Right lobe of liver (tissue), 6 donors: ENCODE data around the gene LCP2. TPM values are rescaled to one million over a fixed set of nuclear protein-coding genes. Genes with fewer than 3 reads are reported as not detected.

Experiments used
- ATAC-seq, 4 donors: fragments of 200-7000 bp; cut with Tn5 transposase; one replicate each; pipeline ENCODE4 v1.9.1; 2020; ENCODE audit warnings: mild to moderate bottlenecking in 4 of 4, moderate library complexity in 4 of 4
- DNase-seq, 3 donors: peaks; one replicate each; pipeline ENCODE4 v3.0.0-alpha.2; 2020
- H3K27ac ChIP-seq, 3 donors: fragments of 200-600 bp; one replicate each; pipeline ENCODE4 v1.8.0; 2022
- H3K27me3 ChIP-seq, 2 donors: fragments of 200-600 bp; one replicate each; pipeline ENCODE4 v1.8.0; 2022
- H3K36me3 ChIP-seq, 4 donors: fragments of 200-600 bp; sonication (generic) in 1 of 4; one replicate each; pipeline versions ENCODE4 v1.5.1 to v1.8.0; 2017 to 2022; ENCODE audit warnings: control low read depth in 1 of 4
- H3K4me1 ChIP-seq, 4 donors: fragments of 200-600 bp; sonication (generic) in 1 of 4; one replicate each; pipeline versions ENCODE4 v1.5.1 to v1.8.0; 2017 to 2022; ENCODE audit warnings: control low read depth in 1 of 4
- H3K4me3 ChIP-seq, 3 donors: fragments of 200-600 bp; one replicate each; pipeline ENCODE4 v1.8.0; 2022
- H3K9me3 ChIP-seq, 4 donors: fragments of 200-600 bp; sonication (generic) in 1 of 4; one replicate each; pipeline versions ENCODE4 v1.5.1 to v1.8.0; 2017 to 2022; ENCODE audit warnings: control low read depth in 1 of 4
- POLR2A ChIP-seq: fragments of 450-650 bp; IDR thresholded peaks from one replicate; pipeline ENCODE4 v1.6.1; 2017; ENCODE audit warnings: antibody characterized with exemption, mild to moderate bottlenecking
- WGBS: methylation state at CpG from one replicate; pipeline ENCODE4 v1.1.6; 2018; ENCODE audit warnings: low coverage, low lambda C conversion rate; ENCODE audit not compliant: insufficient coverage; ENCODE audit errors: missing lambda C conversion rate; 5-methylcytosine and 5-hydroxymethylcytosine counted together
- intact Hi-C, 2 donors: fragments of 100-400 bp; cut with DNase I; formaldehyde crosslinking; loops; one replicate each; pipeline versions ENCODE4 v1.11.2 to v1.14.1; 2022
- total RNA-seq, 6 experiments: library from RNA; depleted of rRNA in 2 of 6; stranded (reverse); fragments of >200 nt in 2 of 6; fragmentation: NEBNext Ultra II Directional in 3 of 6; extraction: Animal tissue kit (Norgen Biotek cat#: 25700) in 3 of 6; gene quantifications; one replicate each; pipeline versions ENCODE4 v1.1.0 to v1.2.4, GENCODE V29; 2016 to 2023
- TF ChIP-seq, protein P1 (sequence below), 4 donors: fragments of 200-600 bp in 3 of 4; fragments of 450-650 bp in 1 of 4; IDR thresholded peaks; one replicate each; pipeline versions ENCODE4 v1.5.1 to v1.8.0; 2016 to 2022; ENCODE audit warnings: antibody characterized with exemption in 4 of 4, mild to moderate bottlenecking in 2 of 4
- donor health status: DM: no; HTN: yes; CAD: no.
- donor health status: DM: no; HTN: no; CAD: no.
- donor health status: DM: no; HTN: no; CAD: no.
- donor health status: DM: no; HTN: yes; CAD: no.
- donor health status: DM: no; HTN: yes; CAD: no.

The LCP2 gene
- total RNA-seq, 6 experiments from 2014 or later: 4.4 to 20.5 (median 10.1) TPM

DNA sequence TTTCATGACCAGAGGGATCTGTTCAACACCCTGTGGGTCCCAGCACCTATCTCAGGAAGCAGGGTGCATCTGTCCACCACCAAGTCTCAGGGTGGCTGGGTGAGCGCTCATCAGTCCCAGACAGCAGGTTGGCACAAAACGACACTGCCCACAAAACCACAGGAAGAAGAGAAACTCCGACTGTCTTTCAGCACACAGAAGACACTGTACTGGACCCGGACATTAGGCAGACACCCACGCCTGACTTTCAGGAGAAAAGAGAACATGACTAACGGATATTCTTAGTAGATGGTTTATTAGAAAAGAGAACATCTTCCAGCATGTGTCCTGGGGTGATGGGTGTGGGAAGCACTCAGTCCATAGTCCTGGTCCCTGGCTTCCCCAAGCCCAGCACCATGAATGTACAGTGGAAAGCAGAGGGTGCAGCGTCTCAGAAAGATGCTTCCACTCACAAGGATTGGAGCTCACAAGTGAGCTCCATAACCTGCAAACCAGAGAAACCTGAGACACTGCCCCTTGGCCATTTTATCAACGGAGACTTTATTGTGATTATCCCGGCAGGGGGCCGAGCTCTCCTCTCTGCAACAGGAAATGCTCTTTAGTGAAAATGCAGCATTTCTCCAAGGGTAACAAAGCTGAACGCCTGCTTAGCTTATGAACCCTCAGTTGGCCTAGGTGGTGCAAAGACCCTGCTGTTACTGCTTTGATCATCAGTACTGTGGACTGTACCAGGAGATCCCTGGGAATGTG is 35.8 kb upstream of the LCP2 start:
- intact Hi-C loops: no loop called here
- H3K27me3 ChIP-seq: no peaks in the 10 kb centered on the region
- no peaks in the 10 kb centered on the region for H3K9me3 ChIP-seq
- peak in 1 of 3 donors; percentile 53 for DNase-seq
- TF ChIP-seq, protein P1, sequence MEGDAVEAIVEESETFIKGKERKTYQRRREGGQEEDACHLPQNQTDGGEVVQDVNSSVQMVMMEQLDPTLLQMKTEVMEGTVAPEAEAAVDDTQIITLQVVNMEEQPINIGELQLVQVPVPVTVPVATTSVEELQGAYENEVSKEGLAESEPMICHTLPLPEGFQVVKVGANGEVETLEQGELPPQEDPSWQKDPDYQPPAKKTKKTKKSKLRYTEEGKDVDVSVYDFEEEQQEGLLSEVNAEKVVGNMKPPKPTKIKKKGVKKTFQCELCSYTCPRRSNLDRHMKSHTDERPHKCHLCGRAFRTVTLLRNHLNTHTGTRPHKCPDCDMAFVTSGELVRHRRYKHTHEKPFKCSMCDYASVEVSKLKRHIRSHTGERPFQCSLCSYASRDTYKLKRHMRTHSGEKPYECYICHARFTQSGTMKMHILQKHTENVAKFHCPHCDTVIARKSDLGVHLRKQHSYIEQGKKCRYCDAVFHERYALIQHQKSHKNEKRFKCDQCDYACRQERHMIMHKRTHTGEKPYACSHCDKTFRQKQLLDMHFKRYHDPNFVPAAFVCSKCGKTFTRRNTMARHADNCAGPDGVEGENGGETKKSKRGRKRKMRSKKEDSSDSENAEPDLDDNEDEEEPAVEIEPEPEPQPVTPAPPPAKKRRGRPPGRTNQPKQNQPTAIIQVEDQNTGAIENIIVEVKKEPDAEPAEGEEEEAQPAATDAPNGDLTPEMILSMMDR (IDR thresholded peaks at IDR 0.05): no peak
- TF ChIP-seq POLR2A: no peak
- 18% methylated on average over 8 of the region's 11 CpGs for WGBS
- peak overlapping the region in 2 of 3 donors; percentile 2 to 29 for H3K27ac ChIP-seq
- H3K4me3 ChIP-seq: no peak overlapping the region
- H3K36me3 ChIP-seq: no peaks in the 10 kb centered on the region
- H3K4me1 ChIP-seq: no peaks in the 10 kb centered on the region
- peak; percentile 7 to 32 (median 18) for ATAC-seq

DNA sequence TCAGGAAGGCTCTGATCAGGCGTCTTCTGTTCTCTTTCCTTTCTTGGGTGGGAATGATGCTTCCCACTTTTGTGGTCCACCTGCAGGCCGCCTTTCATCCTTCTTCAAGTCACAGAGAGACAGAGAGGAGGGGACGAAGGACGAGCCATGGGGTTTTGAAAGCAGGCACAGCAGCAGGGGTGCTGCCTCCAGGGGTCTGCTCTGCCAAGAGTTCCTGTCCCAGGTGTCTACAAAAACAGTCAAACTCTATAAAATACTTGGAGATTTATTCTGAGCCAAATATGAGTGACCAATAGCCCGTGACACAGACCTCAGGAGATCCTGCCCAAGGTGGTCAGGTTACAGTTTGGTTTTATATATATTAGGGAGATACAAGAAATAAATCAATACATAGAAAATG is 34.5 kb upstream of the LCP2 start:
- Histone ChIP-seq H3K36me3 (no peaks in the 10 kb centered on the region), H3K27me3 (no peaks in the 10 kb centered on the region), H3K4me1 (no peaks in the 10 kb centered on the region), H3K27ac (peak overlapping the region in 2 of 3 donors; percentile 1 to 25), H3K9me3 (no peaks in the 10 kb centered on the region), H3K4me3 (no peak overlapping the region)
- 53% methylated on average over 5 of the region's 5 CpGs for WGBS
- TF ChIP-seq POLR2A: no peak
- TF ChIP-seq, protein P1 (IDR thresholded peaks at IDR 0.05): no peak
- ATAC-seq (no peak), DNase-seq (no peak)
- intact Hi-C loops: no loop called here

DNA sequence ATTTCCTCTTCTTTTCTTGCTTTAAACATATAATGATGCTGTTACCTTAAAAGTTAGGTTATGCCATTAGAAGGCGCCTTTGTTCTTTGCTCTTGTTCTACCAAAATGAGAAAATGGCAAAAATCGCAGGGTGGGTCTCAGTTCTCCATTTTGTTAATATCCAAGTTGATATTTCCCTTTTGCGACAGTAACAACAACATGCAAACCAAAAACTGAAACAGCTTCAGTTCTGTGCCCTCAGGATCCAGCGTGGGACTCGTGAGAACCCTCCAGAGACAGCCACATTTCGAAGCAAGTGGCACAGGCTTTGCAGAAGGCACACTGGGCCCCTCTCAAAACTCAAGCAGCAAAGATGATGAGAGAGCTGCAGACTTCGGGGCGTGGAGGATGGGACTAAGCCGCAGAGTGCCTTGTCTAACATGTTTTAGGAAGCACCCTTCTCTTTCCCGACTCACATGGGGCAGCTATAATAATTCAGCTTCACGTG is 33.0 kb upstream of the LCP2 start:
- DNase-seq: no peak
- Histone ChIP-seq H3K4me1 (no peaks in the 10 kb centered on the region), H3K36me3 (no peaks in the 10 kb centered on the region), H3K4me3 (no peak overlapping the region), H3K9me3 (no peaks in the 10 kb centered on the region), H3K27me3 (no peaks in the 10 kb centered on the region), H3K27ac (peak overlapping the region; percentile 14 to 57 (median 31))
- TF ChIP-seq, protein P1 (IDR thresholded peaks at IDR 0.05): no peak
- TF ChIP-seq POLR2A: no peak
- intact Hi-C loops: no loop called here
- ATAC-seq: peak in 2 of 4 donors; percentile 7 to 18
- 41% methylated on average over 11 of the region's 11 CpGs for WGBS

DNA sequence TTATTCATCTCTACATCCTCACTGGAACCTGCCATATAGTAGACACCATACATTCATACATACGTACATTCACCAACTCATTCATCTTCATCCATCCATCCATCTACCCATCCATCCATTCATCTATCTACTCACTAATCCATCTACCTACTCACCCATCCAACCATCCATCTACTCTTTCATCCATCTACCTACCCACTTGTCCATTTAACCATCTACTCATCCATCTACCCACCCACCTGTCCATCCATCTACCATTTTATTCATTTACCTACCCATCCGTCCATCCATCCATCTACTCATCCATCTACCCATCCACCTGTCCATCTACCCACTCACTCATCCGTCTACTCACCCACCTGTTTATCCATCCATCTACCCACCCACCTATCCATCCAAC is 31.9 kb upstream of the LCP2 start:
- H3K27me3 ChIP-seq: no peaks in the 10 kb centered on the region
- intact Hi-C loops: no loop called here
- H3K4me3 ChIP-seq: no peak overlapping the region
- H3K36me3 ChIP-seq: no peaks in the 10 kb centered on the region
- no peak for TF ChIP-seq POLR2A
- TF ChIP-seq, protein P1 (IDR thresholded peaks at IDR 0.05): no peak
- DNase-seq: no peak
- ATAC-seq: no peak
- H3K9me3 ChIP-seq: no peaks in the 10 kb centered on the region
- no peak overlapping the region for H3K27ac ChIP-seq
- H3K4me1 ChIP-seq: no peaks in the 10 kb centered on the region
- 58% methylated on average over 3 of the region's 3 CpGs for WGBS
